Left ventricle myocardium inferior (tissue), 1 donor: ENCODE results near the gene MAGI1. TPM values are rescaled to one million over a fixed set of nuclear protein-coding genes. Genes with fewer than 3 reads are reported as not detected.

Experiments used
- DNase-seq: peaks from one replicate; pipeline ENCODE4 v3.0.0-alpha.2; 2020
- H3K27ac ChIP-seq: fragments of 200-600 bp; replicated peaks from 2 replicates; pipeline ENCODE4 v1.8.0; 2021
- H3K27me3 ChIP-seq: fragments of 200-600 bp; 2 replicates; pipeline ENCODE4 v1.8.0; 2021; ENCODE audit warnings: low read depth
- H3K36me3 ChIP-seq: fragments of 200-600 bp; 2 replicates; pipeline ENCODE4 v1.8.0; 2021
- H3K4me1 ChIP-seq: fragments of 200-600 bp; 2 replicates; pipeline ENCODE4 v1.8.0; 2021
- H3K4me3 ChIP-seq: fragments of 200-600 bp; 2 replicates; pipeline ENCODE4 v1.8.0; 2021; ENCODE audit warnings: mild to moderate bottlenecking, moderate library complexity
- H3K9me3 ChIP-seq: fragments of 200-600 bp; replicated peaks from 2 replicates; pipeline ENCODE4 v1.8.0; 2021
- CTCF ChIP-seq: fragments of 200-600 bp; IDR thresholded peaks from 2 replicates; pipeline ENCODE4 v1.8.0; 2021; ENCODE audit warnings: antibody characterized with exemption, mild to moderate bottlenecking, borderline replicate concordance
- intact Hi-C: fragments of 100-400 bp; cut with micrococcal nuclease; formaldehyde crosslinking; loops from one replicate; pipeline ENCODE4 v1.11.0; 2022
- total RNA-seq: library from RNA; stranded (reverse); fragmentation: NEBNext Ultra II Directional; extraction: Animal tissue kit (Norgen Biotek cat#: 25700); gene quantifications from one replicate; pipeline ENCODE4 v1.2.1, GENCODE V29; 2021
- donor health status: DM: no; HTN: yes; CAD: no; lungs with severe emphysema.

MAGI1 gene
- total RNA-seq, 1 donor from 2014 or later = 36.6 TPM

- peaks cover 53% of the 10 kb centered on the region for H3K4me1 ChIP-seq
- TF ChIP-seq CTCF = no peak
- intact Hi-C loops = no loop called here
- H3K36me3 ChIP-seq = no peaks in the 10 kb centered on the region
- H3K27me3 ChIP-seq = no peaks in the 10 kb centered on the region
- H3K27ac ChIP-seq = peak overlapping the region; percentile 50
- DNase-seq = no peak
- no peak overlapping the region for H3K4me3 ChIP-seq
- H3K9me3 ChIP-seq = no peaks in the 10 kb centered on the region
Observed at GRCh38 chr3:65409176-65409569, 629.5 kb downstream of the MAGI1 start.

- DNase-seq = no peak
- H3K27me3 ChIP-seq = no peaks in the 10 kb centered on the region
- no peak for TF ChIP-seq CTCF
- no peaks in the 10 kb centered on the region for H3K36me3 ChIP-seq
- no peak overlapping the region for H3K4me3 ChIP-seq
- no peaks in the 10 kb centered on the region for H3K9me3 ChIP-seq
- peaks cover 53% of the 10 kb centered on the region for H3K4me1 ChIP-seq
- intact Hi-C loops = no loop called here
- peak overlapping the region; percentile 50 for H3K27ac ChIP-seq
Observed at GRCh38 chr3:65408531-65409175, 630.1 kb downstream of the MAGI1 start.

DNA sequence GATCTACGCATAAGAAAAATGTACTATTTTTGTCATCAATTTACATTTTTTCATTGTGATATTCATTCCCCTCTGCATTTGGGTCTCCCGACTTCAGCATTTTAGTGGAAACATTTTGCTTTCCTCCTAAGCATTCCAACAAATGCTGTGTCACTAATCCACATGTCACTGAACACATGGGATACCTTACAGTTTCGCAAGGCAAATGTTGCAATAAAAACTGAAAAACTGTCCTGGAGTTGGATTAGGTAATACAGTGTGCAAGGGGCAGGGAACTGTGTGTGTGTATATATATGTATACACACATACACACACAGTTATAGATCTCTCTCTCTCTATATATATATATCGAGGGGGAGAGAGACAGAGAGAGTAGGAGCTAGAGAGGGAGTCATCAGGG, 632.2 kb downstream of the MAGI1 start:
- Histone ChIP-seq H3K4me3 (no peak overlapping the region), H3K4me1 (peaks cover 50% of the 10 kb centered on the region)
- intact Hi-C loops = no loop called here

GRCh38 chr3:65402597-65402996, 636.1 kb downstream of the MAGI1 start:
- H3K36me3 ChIP-seq = no peaks in the 10 kb centered on the region
- TF ChIP-seq CTCF = no peak

More for the DNA sequence above, 632.2 kb downstream of the MAGI1 start:
- Histone ChIP-seq H3K36me3 (no peaks in the 10 kb centered on the region), H3K27ac (no peak overlapping the region), H3K27me3 (no peaks in the 10 kb centered on the region), H3K9me3 (no peaks in the 10 kb centered on the region)
- DNase-seq = no peak
- no peak for TF ChIP-seq CTCF

GRCh38 chr3:65401359-65402305, 637.1 kb downstream of the MAGI1 start:
- H3K4me3 ChIP-seq = no peak overlapping the region
- H3K27ac ChIP-seq = no peak overlapping the region
- intact Hi-C loops = no loop called here
- H3K4me1 ChIP-seq = peaks cover 22% of the 10 kb centered on the region
- no peaks in the 10 kb centered on the region for H3K27me3 ChIP-seq
- no peaks in the 10 kb centered on the region for H3K9me3 ChIP-seq
- DNase-seq = no peak
- no peaks in the 10 kb centered on the region for H3K36me3 ChIP-seq
- TF ChIP-seq CTCF = no peak

More at GRCh38 chr3:65402597-65402996, 636.1 kb downstream of the MAGI1 start:
- Histone ChIP-seq H3K27me3 (no peaks in the 10 kb centered on the region), H3K4me3 (no peak overlapping the region), H3K9me3 (no peaks in the 10 kb centered on the region), H3K27ac (no peak overlapping the region), H3K4me1 (peaks cover 22% of the 10 kb centered on the region)
- no peak for DNase-seq
- intact Hi-C loops = no loop called here
